ENCODE data around the gene LRRC25. TPM values are rescaled to one million over a fixed set of nuclear protein-coding genes. Genes with fewer than 3 reads are reported as not detected.

LRRC25 gene
- total RNA-seq, 1 donor from 2014 or later, result not detected

DNA sequence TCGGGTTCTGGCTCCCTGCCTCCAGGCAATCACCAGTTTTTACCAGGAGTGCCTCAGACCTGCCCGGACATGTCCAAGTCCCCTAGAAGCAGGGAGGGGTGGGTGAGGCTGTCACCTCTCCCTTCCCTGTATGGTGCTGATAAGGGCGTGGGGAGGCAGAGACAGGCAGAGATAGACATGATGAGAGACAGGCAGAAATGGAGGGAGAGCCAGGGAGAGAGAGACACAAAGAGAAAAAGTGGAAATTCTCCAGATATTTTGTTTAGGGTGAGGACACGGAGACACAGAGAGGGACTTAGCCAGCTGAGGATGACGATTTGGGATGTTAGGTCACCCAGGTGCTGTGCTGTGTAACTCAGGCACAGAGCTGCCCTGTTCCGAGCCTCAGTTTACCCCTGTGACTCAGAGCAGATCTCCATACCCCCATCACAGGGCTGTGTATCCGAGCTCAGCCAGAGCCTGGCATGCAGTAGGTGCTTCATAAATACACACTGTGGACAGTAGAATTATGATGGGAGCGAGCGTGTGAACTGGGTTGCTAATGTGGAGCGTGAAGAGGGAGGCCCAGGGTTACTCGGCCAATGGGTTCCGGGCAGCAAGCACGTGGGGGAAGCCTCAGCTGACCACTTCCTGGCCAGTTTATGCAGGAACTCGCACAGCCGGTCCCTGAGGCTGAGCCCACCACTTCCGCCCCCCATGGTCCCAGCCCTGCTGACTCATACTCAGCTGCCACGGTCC is 23.4 kb downstream of the LRRC25 start:
- FAIRE-seq, result no peak
- peaks cover 19% of the 10 kb centered on the region for H3K4me1 Mint-ChIP-seq (ENCODE audit: low read depth, unreplicated experiment)
- Histone ChIP-seq H2AFZ (ENCODE audit: low read depth, low read length) (peak overlapping the region; percentile 29), H3K9ac (ENCODE audit: low read length) (peak overlapping the region; percentile 72), H3K9me3 (ENCODE audit: insufficient read depth, low read depth, low read length) (no peaks in the 10 kb centered on the region), H3K27ac (ENCODE audit: low read depth, low read length) (peak overlapping the region; percentile 92), H3K4me1 (ENCODE audit: insufficient read depth, low read length) (peaks cover 24% of the 10 kb centered on the region), H4K20me1 (ENCODE audit: insufficient read depth, low read length) (no peaks in the 10 kb centered on the region), H3K79me2 (ENCODE audit: insufficient read depth, low read length) (no peaks in the 10 kb centered on the region), H3K4me3 (ENCODE audit: insufficient read depth, low read depth, low read length) (no peak overlapping the region), H3K4me2 (ENCODE audit: low read length) (peak overlapping the region; percentile 49), H3K36me3 (ENCODE audit: insufficient read depth, low read length) (no peaks in the 10 kb centered on the region), H3K27me3 (ENCODE audit: insufficient read depth, low read length) (no peaks in the 10 kb centered on the region)
- no peaks in the 10 kb centered on the region for H3K27me3 Mint-ChIP-seq (ENCODE audit: low read depth, unreplicated experiment)
- H3K9me3 Mint-ChIP-seq (ENCODE audit: unreplicated experiment), result no peaks in the 10 kb centered on the region
- peak overlapping the region; percentile 96 for H3K27ac Mint-ChIP-seq (ENCODE audit: unreplicated experiment)
- no peaks in the 10 kb centered on the region for H3K36me3 Mint-ChIP-seq (ENCODE audit: low read depth, unreplicated experiment)
- peak overlapping the region; percentile 57 for H3K4me3 Mint-ChIP-seq (ENCODE audit: unreplicated experiment)
- peak; percentile 99 for DNase-seq (ENCODE audit: low read depth)
- no peak for TF ChIP-seq EZH2 (IDR thresholded peaks at IDR 0.05; ENCODE audit: insufficient read depth, low read length)
- TF ChIP-seq, protein P1, sequence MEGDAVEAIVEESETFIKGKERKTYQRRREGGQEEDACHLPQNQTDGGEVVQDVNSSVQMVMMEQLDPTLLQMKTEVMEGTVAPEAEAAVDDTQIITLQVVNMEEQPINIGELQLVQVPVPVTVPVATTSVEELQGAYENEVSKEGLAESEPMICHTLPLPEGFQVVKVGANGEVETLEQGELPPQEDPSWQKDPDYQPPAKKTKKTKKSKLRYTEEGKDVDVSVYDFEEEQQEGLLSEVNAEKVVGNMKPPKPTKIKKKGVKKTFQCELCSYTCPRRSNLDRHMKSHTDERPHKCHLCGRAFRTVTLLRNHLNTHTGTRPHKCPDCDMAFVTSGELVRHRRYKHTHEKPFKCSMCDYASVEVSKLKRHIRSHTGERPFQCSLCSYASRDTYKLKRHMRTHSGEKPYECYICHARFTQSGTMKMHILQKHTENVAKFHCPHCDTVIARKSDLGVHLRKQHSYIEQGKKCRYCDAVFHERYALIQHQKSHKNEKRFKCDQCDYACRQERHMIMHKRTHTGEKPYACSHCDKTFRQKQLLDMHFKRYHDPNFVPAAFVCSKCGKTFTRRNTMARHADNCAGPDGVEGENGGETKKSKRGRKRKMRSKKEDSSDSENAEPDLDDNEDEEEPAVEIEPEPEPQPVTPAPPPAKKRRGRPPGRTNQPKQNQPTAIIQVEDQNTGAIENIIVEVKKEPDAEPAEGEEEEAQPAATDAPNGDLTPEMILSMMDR (IDR thresholded peaks at IDR 0.05; ENCODE audit: insufficient read depth, low read depth, low read length), result no peak

DNA sequence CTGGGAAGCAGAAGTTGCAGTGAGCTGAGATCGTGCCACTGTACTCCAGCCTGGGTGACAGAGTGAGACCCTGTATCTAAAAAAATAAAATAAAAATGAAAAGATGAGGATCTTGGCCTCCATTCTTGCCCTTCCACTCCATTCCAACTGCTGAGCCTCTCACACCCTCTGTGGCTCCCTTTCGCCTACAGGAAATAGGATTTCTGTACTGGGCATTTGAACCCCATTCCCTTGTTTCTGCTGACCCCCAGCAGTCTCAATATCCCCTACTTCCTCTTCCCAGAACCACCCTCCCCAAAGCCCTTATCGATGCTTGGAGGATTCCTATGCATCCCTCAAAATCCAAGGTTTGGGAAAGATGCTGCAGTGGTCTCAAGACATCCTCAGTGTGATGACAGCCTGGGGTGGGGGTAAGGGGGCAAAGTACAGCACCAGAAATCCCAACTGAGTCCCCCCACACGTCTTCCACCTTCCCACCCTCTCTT is 24.0 kb downstream of the LRRC25 start:
- no peaks in the 10 kb centered on the region for H4K20me1 ChIP-seq (ENCODE audit: insufficient read depth, low read length)
- Mint-ChIP-seq H3K9me3 (ENCODE audit: unreplicated experiment) (no peaks in the 10 kb centered on the region), H3K36me3 (ENCODE audit: low read depth, unreplicated experiment) (no peaks in the 10 kb centered on the region), H3K4me1 (ENCODE audit: low read depth, unreplicated experiment) (peaks cover 19% of the 10 kb centered on the region), H3K27ac (ENCODE audit: unreplicated experiment) (peak overlapping the region; percentile 96), H3K27me3 (ENCODE audit: low read depth, unreplicated experiment) (no peaks in the 10 kb centered on the region), H3K4me3 (ENCODE audit: unreplicated experiment) (peak overlapping the region; percentile 68)
- no peaks in the 10 kb centered on the region for H3K9me3 ChIP-seq (ENCODE audit: insufficient read depth, low read depth, low read length)
- peak overlapping the region; percentile 72 for H3K9ac ChIP-seq (ENCODE audit: low read length)
- H3K4me1 ChIP-seq (ENCODE audit: insufficient read depth, low read length), result peaks cover 19% of the 10 kb centered on the region
- H3K27me3 ChIP-seq (ENCODE audit: insufficient read depth, low read length), result no peaks in the 10 kb centered on the region
- no peaks in the 10 kb centered on the region for H3K79me2 ChIP-seq (ENCODE audit: insufficient read depth, low read length)
- no peak overlapping the region for H3K4me3 ChIP-seq (ENCODE audit: insufficient read depth, low read depth, low read length)
- peak overlapping the region; percentile 92 for H3K27ac ChIP-seq (ENCODE audit: low read depth, low read length)
- peak overlapping the region; percentile 29 for H2AFZ ChIP-seq (ENCODE audit: low read depth, low read length)
- TF ChIP-seq EZH2 (IDR thresholded peaks at IDR 0.05; ENCODE audit: insufficient read depth, low read length), result no peak
- TF ChIP-seq, protein P1 (IDR thresholded peaks at IDR 0.05; ENCODE audit: insufficient read depth, low read depth, low read length), result no peak
- DNase-seq (ENCODE audit: low read depth) (no peak), FAIRE-seq (no peak)
- H3K4me2 ChIP-seq (ENCODE audit: low read length), result peak overlapping the region; percentile 49
- H3K36me3 ChIP-seq (ENCODE audit: insufficient read depth, low read length), result no peaks in the 10 kb centered on the region

Data from astrocyte (in vitro differentiated cells and primary cell).